ENCODE measurements around the gene ELOB.

ELOB gene

GRCh38 chr16:2778630-2778958 lies 1.5 kb upstream of the ELOB start:
- H3K27ac ChIP-seq (ENCODE audit: low read length), result peak overlapping the region; percentile 97
- H3K27me3 ChIP-seq (ENCODE audit: low read depth, low read length), result no peaks in the 10 kb centered on the region
- peaks cover 0 to 14% of the 10 kb centered on the region in 2 donors for H3K36me3 ChIP-seq (ENCODE audit: control insufficient read depth in 1 of 2, insufficient read depth in 2 of 2, low read length in 2 of 2)
- H3K9me3 ChIP-seq (ENCODE audit: control insufficient read depth in 1 of 2, low read length in 2 of 2), result no peaks in the 10 kb centered on the region
- H3K4me3 ChIP-seq (ENCODE audit: low read depth in 1 of 2, low read length in 2 of 2), result peak overlapping the region; percentile 86 to 89
- peaks cover 6 to 34% of the 10 kb centered on the region in 2 donors for H3K4me1 ChIP-seq (ENCODE audit: control insufficient read depth in 1 of 2, insufficient read depth in 2 of 2, low read length in 2 of 2)

DNA sequence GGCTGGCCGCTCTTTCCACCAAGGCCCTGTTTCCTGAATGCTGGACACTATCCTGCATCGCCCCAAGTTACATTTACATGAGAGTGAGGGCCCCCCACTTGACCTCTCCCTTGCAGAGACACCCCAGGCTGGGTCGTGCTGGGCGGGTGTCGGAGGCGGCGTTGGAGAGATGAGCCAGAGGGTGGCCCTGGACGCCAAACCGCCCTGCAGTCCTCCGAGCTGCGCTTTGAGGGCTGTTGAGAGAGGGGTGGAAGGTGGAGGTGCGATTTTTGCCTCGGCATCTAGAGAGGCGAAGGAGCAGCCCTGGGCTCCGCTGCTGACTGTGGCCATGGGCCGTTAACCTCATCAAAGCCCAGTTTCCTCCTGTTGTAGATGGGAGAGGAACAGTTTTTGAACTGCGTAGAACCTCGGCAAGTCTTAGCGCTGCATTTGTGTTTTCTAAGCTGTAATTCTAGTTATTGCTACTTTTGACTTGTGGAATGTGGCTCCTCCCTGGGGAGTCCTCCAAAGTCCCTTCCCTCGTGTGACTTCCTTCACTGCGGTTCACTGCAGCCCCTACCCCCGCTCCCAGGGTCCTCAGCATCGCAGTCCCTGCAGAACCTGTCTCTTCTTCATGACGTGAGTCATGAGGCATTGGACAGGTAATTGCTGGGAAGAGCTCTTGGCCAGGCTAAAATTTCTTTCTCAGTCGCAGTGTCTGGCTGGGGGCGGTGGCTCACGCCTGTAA lies 986 bp upstream of the ELOB start:
- peaks cover 0 to 19% of the 10 kb centered on the region in 2 donors for H3K36me3 ChIP-seq (ENCODE audit: control insufficient read depth in 1 of 2, insufficient read depth in 2 of 2, low read length in 2 of 2)
- peak overlapping the region; percentile 86 to 89 for H3K4me3 ChIP-seq (ENCODE audit: low read depth in 1 of 2, low read length in 2 of 2)
- H3K27me3 ChIP-seq (ENCODE audit: low read depth, low read length), result no peaks in the 10 kb centered on the region
- no peaks in the 10 kb centered on the region for H3K9me3 ChIP-seq (ENCODE audit: control insufficient read depth in 1 of 2, low read length in 2 of 2)
- H3K27ac ChIP-seq (ENCODE audit: low read length), result peak overlapping the region; percentile 97
- peaks cover 6 to 34% of the 10 kb centered on the region in 2 donors for H3K4me1 ChIP-seq (ENCODE audit: control insufficient read depth in 1 of 2, insufficient read depth in 2 of 2, low read length in 2 of 2)

DNA sequence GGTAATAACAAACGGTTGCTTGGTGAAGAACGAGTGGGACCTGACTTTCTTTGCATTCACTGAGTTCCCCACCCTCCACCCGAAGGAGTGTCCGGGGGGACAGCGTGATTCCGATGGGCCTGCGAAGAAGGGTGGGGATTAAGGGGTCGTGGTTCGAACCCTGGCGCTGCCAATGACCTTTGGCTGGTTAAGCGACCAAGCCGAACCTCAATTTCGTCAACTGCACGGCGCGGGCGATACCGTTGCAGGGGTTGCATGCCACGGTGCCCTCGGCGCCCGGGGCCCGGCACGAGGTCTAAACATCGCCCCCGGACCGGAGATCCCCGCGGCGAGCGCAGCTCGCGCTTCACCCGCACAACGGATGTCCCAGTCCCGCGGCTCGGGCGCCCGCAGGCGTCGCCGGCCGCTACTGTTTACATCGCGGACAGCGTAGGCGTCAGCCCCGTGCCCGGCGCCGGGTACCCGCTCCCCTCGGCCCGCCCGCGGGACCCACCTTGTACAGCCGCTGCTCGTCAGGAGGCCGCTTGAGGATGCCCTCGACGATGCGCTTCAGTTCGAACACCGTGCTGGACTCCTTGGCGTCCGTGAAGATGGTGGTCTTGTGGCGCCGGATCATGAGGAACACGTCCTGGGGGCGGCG lies 460 bp downstream of the ELOB start:
- Histone ChIP-seq H3K4me1 (ENCODE audit: control insufficient read depth in 1 of 2, insufficient read depth in 2 of 2, low read length in 2 of 2) (peaks cover 6 to 34% of the 10 kb centered on the region in 2 donors), H3K9me3 (ENCODE audit: control insufficient read depth in 1 of 2, low read length in 2 of 2) (no peaks in the 10 kb centered on the region), H3K36me3 (ENCODE audit: control insufficient read depth in 1 of 2, insufficient read depth in 2 of 2, low read length in 2 of 2) (peaks cover 7 to 30% of the 10 kb centered on the region in 2 donors), H3K27me3 (ENCODE audit: low read depth, low read length) (no peaks in the 10 kb centered on the region), H3K27ac (ENCODE audit: low read length) (peak overlapping the region; percentile 39), H3K4me3 (ENCODE audit: low read depth in 1 of 2, low read length in 2 of 2) (peak overlapping the region; percentile 87 to 94)

GRCh38 chr16:2775765-2776499 lies 1.1 kb downstream of the ELOB start:
- peak overlapping the region; percentile 39 for H3K27ac ChIP-seq (ENCODE audit: low read length)
- peaks cover 6 to 34% of the 10 kb centered on the region in 2 donors for H3K4me1 ChIP-seq (ENCODE audit: control insufficient read depth in 1 of 2, insufficient read depth in 2 of 2, low read length in 2 of 2)
- no peaks in the 10 kb centered on the region for H3K9me3 ChIP-seq (ENCODE audit: control insufficient read depth in 1 of 2, low read length in 2 of 2)
- no peaks in the 10 kb centered on the region for H3K27me3 ChIP-seq (ENCODE audit: low read depth, low read length)
- H3K4me3 ChIP-seq (ENCODE audit: low read depth in 1 of 2, low read length in 2 of 2), result peak overlapping the region; percentile 87 to 94
- H3K36me3 ChIP-seq (ENCODE audit: control insufficient read depth in 1 of 2, insufficient read depth in 2 of 2, low read length in 2 of 2), result peaks cover 13 to 37% of the 10 kb centered on the region in 2 donors

DNA sequence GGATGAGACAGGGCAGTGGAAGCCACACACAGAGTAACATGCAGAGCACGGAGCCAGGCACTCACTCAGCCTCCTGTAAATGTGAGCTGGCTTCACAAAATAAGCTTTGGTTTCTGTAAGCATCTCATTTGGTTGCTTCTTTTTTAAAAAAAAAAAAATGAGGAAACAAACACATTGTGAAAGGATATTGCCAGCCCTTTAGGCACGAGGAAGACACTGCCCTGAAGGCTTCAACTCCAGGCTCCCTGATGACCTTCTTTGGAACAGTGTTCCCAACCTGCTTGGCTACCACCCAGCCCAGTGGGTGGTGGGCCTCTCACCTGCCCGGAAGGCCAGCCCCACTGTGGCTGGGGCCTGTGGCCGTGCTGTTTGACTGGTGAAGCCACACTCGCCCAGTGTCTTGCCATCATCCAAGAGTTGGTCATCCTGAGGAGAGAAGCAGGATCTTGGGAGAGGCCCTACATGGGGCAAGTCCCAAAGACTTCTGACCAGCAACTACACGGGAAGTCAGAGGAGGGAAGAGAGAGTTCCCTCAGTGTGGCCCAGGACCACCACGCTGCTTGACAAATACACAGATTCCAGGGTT lies 1.9 kb downstream of the ELOB start:
- Histone ChIP-seq H3K4me1 (ENCODE audit: control insufficient read depth in 1 of 2, insufficient read depth in 2 of 2, low read length in 2 of 2) (peaks cover 6 to 34% of the 10 kb centered on the region in 2 donors), H3K9me3 (ENCODE audit: control insufficient read depth in 1 of 2, low read length in 2 of 2) (no peaks in the 10 kb centered on the region), H3K27ac (ENCODE audit: low read length) (no peak overlapping the region), H3K36me3 (ENCODE audit: control insufficient read depth in 1 of 2, insufficient read depth in 2 of 2, low read length in 2 of 2) (peaks cover 20 to 44% of the 10 kb centered on the region in 2 donors), H3K4me3 (ENCODE audit: low read depth in 1 of 2, low read length in 2 of 2) (peak overlapping the region in 1 of 2 donors; percentile 94), H3K27me3 (ENCODE audit: low read depth, low read length) (no peaks in the 10 kb centered on the region)

- H3K36me3 ChIP-seq (ENCODE audit: control insufficient read depth in 1 of 2, insufficient read depth in 2 of 2, low read length in 2 of 2), result peaks cover 29 to 53% of the 10 kb centered on the region in 2 donors
- H3K4me1 ChIP-seq (ENCODE audit: control insufficient read depth in 1 of 2, insufficient read depth in 2 of 2, low read length in 2 of 2), result peaks cover 6 to 40% of the 10 kb centered on the region in 2 donors
Measured at GRCh38 chr16:2774161-2774891, 2.8 kb downstream of the ELOB start.

DNA sequence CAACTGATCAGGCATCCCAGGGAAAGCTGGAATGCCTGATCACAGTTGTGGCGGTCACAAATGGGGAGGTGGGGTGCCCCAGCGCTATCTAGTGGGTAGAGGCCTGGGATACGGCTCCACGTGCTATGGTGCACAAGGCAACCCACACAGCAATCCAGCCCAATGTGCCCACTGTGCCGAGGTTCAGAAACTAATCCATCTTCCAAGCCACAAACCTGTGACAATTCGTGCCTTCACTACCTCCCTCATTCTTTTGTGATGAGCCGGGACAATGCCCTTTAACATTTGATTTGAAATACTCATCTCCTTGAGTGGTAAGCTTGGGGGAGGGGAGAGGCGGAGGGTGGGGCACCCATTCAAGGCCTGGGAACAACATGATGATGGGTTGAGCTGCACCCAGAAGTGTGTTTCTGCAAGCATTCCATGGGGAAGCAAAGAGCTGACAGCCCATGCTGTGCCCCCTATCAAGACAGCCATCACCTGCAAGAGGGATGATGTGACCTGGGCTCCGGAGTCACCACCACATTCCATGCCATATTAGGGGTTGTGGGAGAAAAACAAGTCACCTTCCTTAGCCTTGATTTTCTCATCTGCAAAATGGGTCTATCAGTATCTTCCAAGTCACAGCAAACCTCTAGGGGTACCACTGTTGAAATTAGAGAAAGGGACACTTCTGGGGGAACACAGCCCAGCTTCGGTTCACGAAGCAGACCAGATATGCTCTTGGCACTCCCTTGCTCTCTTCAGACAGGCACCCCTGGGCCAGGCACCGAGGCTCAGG lies 3.7 kb downstream of the ELOB start:
- Histone ChIP-seq H3K9me3 (ENCODE audit: control insufficient read depth in 1 of 2, low read length in 2 of 2) (no peaks in the 10 kb centered on the region), H3K4me1 (ENCODE audit: control insufficient read depth in 1 of 2, insufficient read depth in 2 of 2, low read length in 2 of 2) (peaks cover 6 to 34% of the 10 kb centered on the region in 2 donors), H3K4me3 (ENCODE audit: low read depth in 1 of 2, low read length in 2 of 2) (no peak overlapping the region), H3K27ac (ENCODE audit: low read length) (no peak overlapping the region), H3K36me3 (ENCODE audit: control insufficient read depth in 1 of 2, insufficient read depth in 2 of 2, low read length in 2 of 2) (peaks cover 35 to 63% of the 10 kb centered on the region in 2 donors), H3K27me3 (ENCODE audit: low read depth, low read length) (no peaks in the 10 kb centered on the region)

More at GRCh38 chr16:2774161-2774891, 2.8 kb downstream of the ELOB start:
- Histone ChIP-seq H3K9me3 (ENCODE audit: control insufficient read depth in 1 of 2, low read length in 2 of 2) (no peaks in the 10 kb centered on the region), H3K27ac (ENCODE audit: low read length) (no peak overlapping the region), H3K4me3 (ENCODE audit: low read depth in 1 of 2, low read length in 2 of 2) (no peak overlapping the region), H3K27me3 (ENCODE audit: low read depth, low read length) (no peaks in the 10 kb centered on the region)

GRCh38 chr16:2771496-2772402 lies 5.3 kb downstream of the ELOB start:
- H3K27me3 ChIP-seq (ENCODE audit: low read depth, low read length), result no peaks in the 10 kb centered on the region
- H3K27ac ChIP-seq (ENCODE audit: low read length), result no peak overlapping the region
- H3K4me1 ChIP-seq (ENCODE audit: control insufficient read depth in 1 of 2, insufficient read depth in 2 of 2, low read length in 2 of 2), result peaks cover 6 to 37% of the 10 kb centered on the region in 2 donors
- H3K4me3 ChIP-seq (ENCODE audit: low read depth in 1 of 2, low read length in 2 of 2), result no peak overlapping the region
- H3K9me3 ChIP-seq (ENCODE audit: control insufficient read depth in 1 of 2, low read length in 2 of 2), result no peaks in the 10 kb centered on the region
- peaks cover 51 to 79% of the 10 kb centered on the region in 2 donors for H3K36me3 ChIP-seq (ENCODE audit: control insufficient read depth in 1 of 2, insufficient read depth in 2 of 2, low read length in 2 of 2)

GRCh38 chr16:2770057-2770951 lies 6.8 kb downstream of the ELOB start:
- Histone ChIP-seq H3K4me1 (ENCODE audit: control insufficient read depth in 1 of 2, insufficient read depth in 2 of 2, low read length in 2 of 2) (peaks cover 0 to 22% of the 10 kb centered on the region in 2 donors), H3K9me3 (ENCODE audit: control insufficient read depth in 1 of 2, low read length in 2 of 2) (no peaks in the 10 kb centered on the region), H3K4me3 (ENCODE audit: low read depth in 1 of 2, low read length in 2 of 2) (no peak overlapping the region), H3K36me3 (ENCODE audit: control insufficient read depth in 1 of 2, insufficient read depth in 2 of 2, low read length in 2 of 2) (peaks cover 63 to 94% of the 10 kb centered on the region in 2 donors), H3K27ac (ENCODE audit: low read length) (no peak overlapping the region), H3K27me3 (ENCODE audit: low read depth, low read length) (no peaks in the 10 kb centered on the region)
